HepG2 (cell line): ENCODE measurements around the gene TPGS1. TPM values are rescaled to one million over a fixed set of nuclear protein-coding genes. Genes with fewer than 3 reads are reported as not detected.

ENCODE experiments used
- ATAC-seq: fragments of 200-7000 bp; cut with Tn5 transposase; 3 replicates; pipeline ENCODE4 v1.9.1; 2020; ENCODE audit warnings: mild to moderate bottlenecking, moderate library complexity
- BruUV-seq: library from RNA; stranded (reverse); fragments of 400-500 nt; replicated peaks from 2 replicates; lab custom pipeline; 2021; lab: Mats Ljungman, UMichigan
- CTCF ChIA-PET: fragments of 300-600 bp; formaldehyde crosslinking; extraction: SDS; loops from one replicate; lab custom pipeline; 2021; ENCODE audit warnings: low total read pairs, inconsistent platforms, low intra/inter-chr PET ratio; lab: Yijun Ruan, JAX
- POLR2A ChIA-PET: fragments of 350-600 bp; sonication (Branson Sonifier 250); formaldehyde crosslinking; loops from one replicate; lab custom pipeline; 2020; ENCODE audit warnings: antibody characterized with exemption, inconsistent platforms; lab: Yijun Ruan, JAX
- DNase-seq: peaks from one replicate; pipeline ENCODE4 v3.0.0-alpha.2; 2015; ENCODE audit warnings: low spot score
- FAIRE-seq: peaks from 3 replicates; lab custom pipeline; 2011; peaks lifted over from hg19 to GRCh38; lab: Jason Lieb, UNC
- H2AFZ ChIP-seq: one replicate; pipeline ENCODE4 v1.6.1; 2011; ENCODE audit warnings: low read length, inconsistent platforms
- H3K27ac ChIP-seq: fragments of 300-600 bp; 3 replicates; pipeline ENCODE4 v1.8.0; 2011; ENCODE audit warnings: mixed run types, mild to moderate bottlenecking, mixed read lengths, low read length, inconsistent platforms; ENCODE audit not compliant: insufficient read depth; ENCODE audit errors: extremely low read length
- H3K27me3 ChIP-seq, 2 experiments: fragments of 200-600 bp in 1 of 2; 2 replicates in 1 of 2; 3 replicates in 1 of 2; pipeline versions ENCODE4 v1.6.0 to v1.8.0; 2011; ENCODE audit warnings: low read length in 2 of 2, mild to moderate bottlenecking in 2 of 2, moderate library complexity in 2 of 2, inconsistent platforms in 1 of 2; ENCODE audit not compliant: insufficient read depth in 2 of 2, control insufficient read depth in 1 of 2
- H3K36me3 ChIP-seq, 2 experiments: fragments of 200-600 bp in 1 of 2; replicated peaks in 1 of 2; 2 replicates in 1 of 2; 3 replicates in 1 of 2; pipeline versions ENCODE4 v1.5.1 to v1.8.0; 2011; ENCODE audit warnings: low read length in 2 of 2, inconsistent platforms in 1 of 2; ENCODE audit not compliant: insufficient read depth in 2 of 2, control insufficient read depth in 1 of 2
- H3K4me1 ChIP-seq: 2 replicates; pipeline ENCODE4 v1.5.1; 2012; ENCODE audit warnings: low read length, inconsistent platforms; ENCODE audit not compliant: insufficient read depth
- H3K4me2 ChIP-seq: 2 replicates; pipeline ENCODE4 v1.6.0; 2011; ENCODE audit warnings: low read depth, low read length, inconsistent platforms
- H3K4me3 ChIP-seq, 3 experiments: fragments of 200-600 bp in 1 of 3; sonication (generic), shearing (Covaris generic) in 1 of 3; replicated peaks in 1 of 3; 2 replicates each; pipeline ENCODE4 v1.5.1; 2011 to 2016; ENCODE audit warnings: low read length in 3 of 3, inconsistent platforms in 2 of 3, low read depth in 2 of 3, mild to moderate bottlenecking in 2 of 3, control low read depth in 1 of 3, mixed read lengths in 1 of 3; ENCODE audit not compliant: insufficient read depth in 1 of 3
- H3K79me2 ChIP-seq: one replicate; pipeline ENCODE4 v1.6.1; 2011; ENCODE audit warnings: low read length, inconsistent platforms; ENCODE audit not compliant: insufficient read depth
- H3K9ac ChIP-seq: 2 replicates; pipeline ENCODE4 v1.6.0; 2011; ENCODE audit warnings: mild to moderate bottlenecking, low read depth, low read length, inconsistent platforms; ENCODE audit not compliant: insufficient read depth
- H3K9me3 ChIP-seq: 2 replicates; pipeline ENCODE4 v1.5.1; 2012; ENCODE audit warnings: mild to moderate bottlenecking, low read length
- H4K20me1 ChIP-seq: 2 replicates; pipeline ENCODE4 v1.6.0; 2011; ENCODE audit warnings: inconsistent platforms, mild to moderate bottlenecking, low read length, moderate library complexity; ENCODE audit not compliant: insufficient read depth
- CBX5 ChIP-seq: sonication (generic); formaldehyde crosslinking; IDR thresholded peaks from 2 replicates; pipeline ENCODE4 v1.4.0; 2020; ENCODE audit warnings: missing genetic modification reagents, borderline replicate concordance
- HNF4G ChIP-seq, 2 experiments: sonication (generic) in 1 of 2; formaldehyde crosslinking in 1 of 2; IDR thresholded peaks; 2 replicates each; pipeline versions ENCODE4 v1.4.0 to v1.6.1; 2011 to 2020; ENCODE audit warnings: borderline replicate concordance in 2 of 2, low read depth in 2 of 2, mild to moderate bottlenecking in 2 of 2, low read length in 1 of 2, missing genetic modification reagents in 1 of 2, moderate library complexity in 1 of 2
- HOXA3 ChIP-seq: sonication (generic); formaldehyde crosslinking; IDR thresholded peaks from 2 replicates; pipeline ENCODE4 v1.5.0; 2020; ENCODE audit warnings: missing genetic modification reagents
- KDM5B ChIP-seq: sonication (generic); formaldehyde crosslinking; IDR thresholded peaks from 2 replicates; pipeline ENCODE4 v1.4.0; 2020; ENCODE audit warnings: missing genetic modification reagents, mild to moderate bottlenecking, borderline replicate concordance
- KLF11 ChIP-seq: IDR thresholded peaks from 2 replicates; pipeline ENCODE4 v1.6.1; 2016; ENCODE audit warnings: missing compliant biosample characterization
- MLLT10 ChIP-seq: sonication (generic); formaldehyde crosslinking; IDR thresholded peaks from 2 replicates; pipeline ENCODE4 v1.4.0; 2020; ENCODE audit warnings: missing genetic modification reagents
- SETDB1 ChIP-seq: sonication (generic); formaldehyde crosslinking; IDR thresholded peaks from 2 replicates; pipeline ENCODE4 v1.5.1; 2020; ENCODE audit warnings: missing genetic modification reagents, mild to moderate bottlenecking, borderline replicate concordance
- TCF12 ChIP-seq, 2 experiments: fragments of 450-650 bp in 1 of 2; sonication (generic) in 1 of 2; formaldehyde crosslinking in 1 of 2; IDR thresholded peaks; 2 replicates each; pipeline versions ENCODE4 v1.6.1 to v1.8.0; 2017 to 2022; ENCODE audit warnings: antibody characterized with exemption in 1 of 2, mild to moderate bottlenecking in 1 of 2, missing genetic modification reagents in 1 of 2, moderate library complexity in 1 of 2
- TOE1 ChIP-seq: sonication (generic); formaldehyde crosslinking; IDR thresholded peaks from 2 replicates; pipeline ENCODE4 v1.4.0; 2020; ENCODE audit warnings: mild to moderate bottlenecking, missing genetic modification reagents
- ZBTB33 ChIP-seq: sonication (generic); formaldehyde crosslinking; IDR thresholded peaks from 2 replicates; pipeline ENCODE4 v1.4.0; 2020; ENCODE audit warnings: missing genetic modification reagents
- ZFX ChIP-seq: sonication (generic); formaldehyde crosslinking; IDR thresholded peaks from 2 replicates; pipeline ENCODE4 v1.4.0; 2020; ENCODE audit warnings: mild to moderate bottlenecking, low read depth, missing genetic modification reagents, moderate library complexity
- ZNF121 ChIP-seq: sonication (generic); formaldehyde crosslinking; IDR thresholded peaks from 2 replicates; pipeline ENCODE4 v1.5.0; 2020; ENCODE audit warnings: mild to moderate bottlenecking, missing genetic modification reagents
- ZNF232 ChIP-seq: sonication (generic); formaldehyde crosslinking; IDR thresholded peaks from 2 replicates; pipeline ENCODE4 v1.4.0; 2020; ENCODE audit warnings: missing genetic modification reagents, borderline replicate concordance
- ZNF263 ChIP-seq: sonication (generic); formaldehyde crosslinking; IDR thresholded peaks from 2 replicates; pipeline ENCODE4 v1.4.0; 2020; ENCODE audit warnings: missing genetic modification reagents
- ZNF333 ChIP-seq: sonication (generic); formaldehyde crosslinking; IDR thresholded peaks from 2 replicates; pipeline ENCODE4 v1.4.0; 2020; ENCODE audit warnings: mild to moderate bottlenecking, missing genetic modification reagents, borderline replicate concordance
- ZNF468 ChIP-seq: sonication (generic); formaldehyde crosslinking; IDR thresholded peaks from 2 replicates; pipeline ENCODE4 v1.8.0; 2022; ENCODE audit warnings: mild to moderate bottlenecking, moderate library complexity, missing genetic modification reagents
- ZNF704 ChIP-seq: sonication (generic); formaldehyde crosslinking; IDR thresholded peaks from 2 replicates; pipeline ENCODE4 v1.8.1; 2023; ENCODE audit warnings: mild to moderate bottlenecking, inconsistent platforms, moderate library complexity, missing genetic modification reagents, borderline replicate concordance
- ZSCAN12 ChIP-seq: sonication (generic); formaldehyde crosslinking; IDR thresholded peaks from 2 replicates; pipeline ENCODE4 v1.9.0; 2021; ENCODE audit warnings: mild to moderate bottlenecking, missing genetic modification reagents
- WGBS: methylation state at CpG from one replicate; pipeline ENCODE4 v1.1.6; 2017; ENCODE audit warnings: low lambda C conversion rate; 5-methylcytosine and 5-hydroxymethylcytosine counted together
- in situ Hi-C: cut with HindIII; loops from 2 replicates; pipeline ENCODE4 v1.10.0; 2017; ENCODE audit warnings: low pct_unique_long_range_greater_than_20kb; ENCODE audit not compliant: extremely low pct_ligation_motif_present
- intact Hi-C: fragments of 100-400 bp; cut with micrococcal nuclease; formaldehyde crosslinking; loops from one replicate; pipeline ENCODE4 v1.10.0; 2022; ENCODE audit not compliant: unreplicated experiment
- polyA plus RNA-seq, 8 experiments: library from polyadenylated mRNA; depleted of rRNA in 3 of 8; stranded (reverse) in 7 of 8; unstranded in 1 of 8; fragments of >200 nt; fragmentation: Illumina TruSeq in 4 of 8; extraction: Trizol in 4 of 8; gene quantifications; 2 replicates each; pipeline versions ENCODE4 v1.2.1 to v1.2.3, GENCODE V29; 2011 to 2016; ENCODE audit warnings: low read depth in 4 of 8, missing spikeins in 1 of 8, mixed read lengths in 1 of 8; ENCODE audit not compliant: insufficient read depth in 1 of 8
- total RNA-seq, 5 experiments: library from RNA; depleted of rRNA; stranded (reverse); fragments of >200 nt; fragmentation: Illumina TruSeq; extraction: Trizol; gene quantifications; 2 replicates each; pipeline ENCODE4 v1.2.3, GENCODE V29; 2016; ENCODE audit warnings: low read depth in 1 of 5

The TPGS1 gene
- total and polyA plus RNA-seq, 2 of the 13 experiments (the other 11 are each of a cell fraction or from before 2014, with no cell fraction given) = 1.1 to 6.2 TPM

- TF ChIP-seq ZNF121 (CRISPR knock-in tag) (peak; percentile 53), HOXA3 (peak; percentile 85), CBX5 (CRISPR knock-in tag) (no peak)
Measured at GRCh38 chr19:461721-462551, 45.4 kb upstream of the TPGS1 start (continued).

GRCh38 chr19:463483-464207, 43.7 kb upstream of the TPGS1 start:
- CTCF ChIA-PET = no interaction called here
- H3K9ac ChIP-seq = no peak overlapping the region
- peaks cover 1 to 5% of the 10 kb centered on the region in 2 experiments; a peak in 2 of 5 replicates for H3K27me3 ChIP-seq
- no peaks in the 10 kb centered on the region for H3K79me2 ChIP-seq
- in situ Hi-C loops = no loop called here
- no TSS peak for BruUV-seq
- H3K36me3 ChIP-seq = no peaks in the 10 kb centered on the region
- peaks cover 35% of the 10 kb centered on the region for H3K4me1 ChIP-seq
- no peaks in the 10 kb centered on the region for H3K9me3 ChIP-seq
- no peak for FAIRE-seq
- 67% methylated on average over 9 of the region's 35 CpGs for WGBS
- no peak overlapping the region for H3K27ac ChIP-seq
- H3K4me2 ChIP-seq = no peak overlapping the region
- POLR2A ChIA-PET = interaction anchor here (0.6 to 2.5 kb wide), 2 partner anchors 25 to 775 kb away, joined by 3 to 16 read pairs; no protein-coding TSS in a partner anchor
- TF ChIP-seq TOE1 (CRISPR knock-in tag) (no peak), ZNF704 (no peak), ZSCAN12 (no peak), MLLT10 (no peak), ZNF333 (CRISPR knock-in tag) (0 out of 2 replicates have a peak, but pooled peaks have one; percentile 35), TCF12 (IDR thresholded peaks at IDR 0.05) (no peak), TCF12 (CRISPR knock-in tag; IDR thresholded peaks at IDR 0.05) (0 out of 2 replicates have a peak, but pooled peaks have one; percentile 26), KDM5B (CRISPR knock-in tag) (0 out of 2 replicates have a peak, but pooled peaks have one; percentile 41), ZFX (peak; percentile 36), ZNF263 (CRISPR knock-in tag) (no peak), ZNF232 (CRISPR knock-in tag) (no peak), SETDB1 (no peak), ZBTB33 (0 out of 2 replicates have a peak, but pooled peaks have one; percentile 18), ZNF468 (CRISPR knock-in tag) (no peak), KLF11 (CRISPR knock-in tag) (no peak), HNF4G (IDR thresholded peaks at IDR 0.05; ENCODE audit: borderline replicate concordance, low read depth, low read length) (no peak), HNF4G (CRISPR knock-in tag; IDR thresholded peaks at IDR 0.05; ENCODE audit: borderline replicate concordance, low read depth) (no peak)
- TF ChIP-seq, all 625 proteins: peak for 5
- Histone ChIP-seq H2AFZ (no peak overlapping the region), H4K20me1 (peaks cover 3% of the 10 kb centered on the region; the same call in 1 of the 2 replicates), H3K4me3 (no peak overlapping the region)
- ATAC-seq (no peak), DNase-seq (no peak)
- intact Hi-C loops = no loop called here
